Stimulated activated CD8-positive, alpha-beta memory T cell treated with anti-CD3 and anti-CD28 coated beads, Interleukin-4, amount 100 ng/mL, for 24 hours (primary cell): ENCODE measurements around the gene BPTF.
"Not testable (repeated sequence)": the region's sequence is repeated elsewhere in the genome, so short reads cannot be mapped to it uniquely, and the experiment has no call there.

Experiments
- DNase-seq: peaks from one replicate; pipeline ENCODE4 v3.0.0-alpha.2; 2020; ENCODE audit warnings: low read depth

Gene BPTF

DNA sequence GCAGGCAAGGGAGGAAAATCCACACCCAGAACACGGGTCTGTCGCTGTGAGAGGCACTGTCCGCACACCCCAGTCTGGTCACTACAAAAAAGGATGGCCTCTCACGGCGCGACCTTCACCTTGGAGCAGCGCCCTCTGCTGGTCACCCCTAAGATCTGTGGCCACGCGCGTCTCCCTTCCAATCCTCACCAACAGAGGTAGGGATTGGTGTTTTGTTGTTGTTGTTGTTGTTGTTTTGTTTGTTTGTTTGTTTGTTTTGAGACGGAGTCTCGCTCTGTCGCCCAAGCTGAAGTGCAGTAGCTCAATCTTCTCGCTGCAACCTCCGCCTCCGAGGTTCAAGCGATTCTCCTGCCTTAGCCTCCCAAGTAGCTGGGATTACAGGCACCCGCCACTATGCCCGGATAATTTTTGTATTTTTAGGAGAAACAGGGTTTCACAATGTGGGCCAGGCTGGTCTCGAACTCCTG, 185.9 kb downstream of the BPTF start:
- peak; percentile 48 for DNase-seq

DNA sequence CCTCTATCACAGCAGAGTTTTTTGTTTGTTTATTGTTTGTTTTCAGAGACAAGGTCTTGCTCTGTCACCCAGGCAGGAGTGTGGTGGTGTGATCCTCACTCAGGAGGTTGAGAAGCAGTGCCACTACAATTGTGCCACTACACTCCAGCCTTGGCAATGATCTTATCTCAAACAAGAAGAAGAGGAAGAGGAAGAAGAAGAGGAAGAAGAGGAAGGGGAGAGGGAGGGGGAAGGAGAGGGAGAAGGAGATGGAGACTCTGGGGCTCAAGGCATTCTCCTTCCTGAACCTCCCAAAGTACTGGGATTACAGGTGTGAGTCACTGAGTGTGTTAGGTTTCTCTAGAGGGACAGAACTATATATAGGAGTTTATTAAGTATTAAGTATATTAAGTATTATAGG, 188.1 kb downstream of the BPTF start:
- no peak for DNase-seq

DNA sequence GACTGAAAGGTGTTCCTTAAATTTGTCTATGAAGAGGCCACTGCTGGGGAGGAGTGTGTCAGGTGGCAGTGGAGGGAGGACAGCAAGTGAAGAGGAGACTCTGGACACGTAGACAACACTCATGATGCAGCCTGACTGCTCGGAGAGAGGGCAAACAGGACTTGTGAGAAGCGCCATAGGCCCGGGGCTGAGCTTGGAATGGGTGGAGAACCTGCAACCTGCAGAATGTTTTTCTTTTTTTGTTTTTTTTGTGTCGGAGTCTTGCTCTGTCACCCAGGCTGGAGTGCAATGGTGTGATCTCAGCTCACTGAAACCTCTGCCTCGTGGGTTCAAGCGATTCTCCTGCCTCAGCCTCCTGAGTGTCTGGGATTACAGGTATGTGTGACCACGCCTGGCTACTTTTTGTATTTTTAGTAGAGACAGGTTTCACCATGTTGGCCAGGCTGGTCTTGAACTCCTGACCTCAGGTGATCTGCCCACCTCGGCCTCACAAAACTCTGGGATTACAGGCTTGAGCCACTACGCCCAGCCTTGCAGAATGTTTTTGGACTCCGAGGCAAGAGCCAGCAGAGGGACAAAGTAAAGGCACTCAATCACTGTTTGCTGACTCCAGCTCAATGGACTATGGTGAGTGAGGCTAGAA, 189.9 kb downstream of the BPTF start:
- no peak for DNase-seq

DNA sequence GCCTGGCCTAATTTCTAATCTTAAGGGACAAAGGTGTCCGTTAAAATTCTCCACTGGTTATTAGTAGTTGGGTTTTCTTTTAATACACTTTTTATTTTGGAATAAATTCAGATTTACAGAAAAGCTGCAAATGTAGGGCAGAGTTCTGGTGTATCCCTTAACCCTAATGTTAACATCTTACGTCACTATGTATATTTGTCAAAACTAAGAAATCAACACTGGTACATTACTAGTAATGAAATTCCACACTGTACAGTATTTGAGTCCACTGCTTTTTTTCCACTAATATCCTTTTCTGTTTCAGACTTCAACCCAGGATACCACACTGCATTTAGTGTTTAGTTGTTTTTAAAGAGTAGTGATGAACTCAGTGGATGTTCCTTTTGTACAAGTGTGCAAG, 191.5 kb downstream of the BPTF start:
- no peak for DNase-seq

DNA sequence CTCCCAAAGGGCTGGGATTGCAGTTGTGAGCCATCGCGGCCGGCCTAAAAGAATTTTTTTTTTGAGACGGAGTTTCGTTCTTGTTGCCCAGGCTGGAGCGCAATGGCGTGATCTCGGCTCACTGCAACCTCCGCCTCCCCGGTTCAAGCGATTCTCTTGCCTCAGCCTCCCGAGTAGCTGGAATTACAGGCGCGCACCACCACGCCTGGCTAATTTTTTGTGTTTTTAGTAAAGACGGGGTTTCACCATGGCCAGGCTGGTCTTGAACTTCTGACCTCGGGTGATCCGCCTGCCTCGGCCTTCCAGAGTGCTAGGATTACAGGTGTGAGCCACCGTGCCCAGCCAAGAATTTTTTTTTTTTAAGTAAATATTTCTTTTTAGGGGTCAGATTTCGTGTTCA, 193.2 kb downstream of the BPTF start:
- DNase-seq, result not testable (repeated sequence)

DNA sequence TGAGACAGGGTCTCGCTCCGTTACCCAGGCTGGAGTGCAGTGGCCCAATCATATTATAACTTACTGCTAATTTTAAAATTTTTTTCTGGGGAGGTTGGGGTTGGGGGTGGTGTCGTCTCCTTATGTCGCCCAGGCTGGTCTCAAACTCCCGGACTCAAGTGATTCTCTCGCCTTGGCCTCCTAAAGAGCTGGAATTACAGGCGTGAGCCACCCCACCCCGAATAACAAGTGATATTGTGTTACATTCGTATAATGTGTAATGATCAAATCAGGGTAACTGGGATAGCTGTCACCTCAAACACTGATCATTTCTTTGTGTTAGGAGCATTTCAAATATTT, 194.0 kb downstream of the BPTF start:
- no peak for DNase-seq

DNA sequence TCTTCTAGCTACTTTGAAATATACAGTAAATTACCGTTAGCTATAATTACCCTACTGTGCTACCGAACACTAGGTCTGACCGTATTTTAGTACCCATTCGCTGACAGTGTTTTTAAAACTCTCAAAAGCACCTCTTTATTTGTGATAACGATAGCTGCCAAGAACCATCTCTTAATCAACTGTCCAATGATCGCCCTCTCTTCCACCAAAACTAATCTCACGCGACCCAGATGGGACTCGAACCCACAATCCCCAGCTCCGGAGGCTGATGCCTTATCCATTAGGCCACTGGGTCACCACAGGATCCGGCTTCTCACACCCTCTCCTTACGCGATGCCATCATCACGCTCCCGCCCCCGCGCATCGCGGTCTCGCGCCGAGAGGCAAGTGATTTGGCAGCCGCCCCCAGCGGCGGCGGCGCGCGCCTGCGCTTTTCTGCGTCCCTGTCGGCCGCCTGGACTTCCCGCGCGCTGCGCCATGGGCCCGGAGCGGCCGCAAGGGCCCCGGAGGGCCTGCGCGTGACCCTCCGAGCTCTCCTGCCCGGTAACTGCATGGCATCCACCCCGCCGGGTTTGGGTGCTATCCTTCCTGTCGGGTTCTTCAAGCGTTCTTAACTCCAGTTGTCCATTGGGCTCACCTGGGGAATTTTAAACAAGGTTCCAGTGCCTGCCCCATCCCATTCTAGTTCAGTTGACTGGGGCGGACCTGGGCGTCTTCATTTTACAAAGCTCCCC, 194.5 kb downstream of the BPTF start:
- DNase-seq, result peak; percentile 96

DNA sequence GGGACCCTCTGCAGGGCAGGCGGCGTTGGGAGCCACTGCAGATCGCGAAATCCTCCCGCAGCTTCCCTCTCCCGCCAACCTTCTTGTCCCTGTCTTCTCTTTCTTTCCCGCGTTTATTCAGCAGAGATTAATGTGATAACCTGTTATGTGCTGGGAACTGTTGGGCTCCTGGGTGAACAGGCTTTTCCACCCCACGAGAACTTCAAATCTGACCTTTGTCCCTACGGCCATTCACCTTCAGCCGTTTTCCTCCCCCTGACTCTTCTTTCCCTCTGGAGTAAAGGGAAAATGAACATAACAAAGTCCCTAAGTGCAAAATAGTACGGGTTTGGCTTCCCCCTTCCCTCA, 195.1 kb downstream of the BPTF start:
- DNase-seq, result no peak

DNA sequence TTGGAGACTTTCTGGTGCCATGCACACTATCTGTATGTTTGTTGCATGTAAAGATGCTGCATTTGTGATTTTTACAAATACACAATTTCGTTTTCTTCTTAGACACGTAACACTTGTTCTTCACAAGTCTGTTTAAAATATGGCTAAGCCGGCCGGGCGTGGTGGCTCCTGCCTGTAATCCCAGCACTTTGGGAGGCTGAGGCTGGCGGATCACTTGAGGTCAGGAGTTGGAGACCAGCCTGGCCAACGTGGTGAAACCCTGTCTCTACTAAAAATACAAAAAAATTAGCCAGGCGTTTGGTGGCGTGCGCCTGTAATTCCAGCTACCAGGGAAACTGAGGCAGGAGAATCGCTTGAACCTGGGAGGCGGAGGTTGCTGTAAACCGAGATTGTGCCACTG, 195.5 kb downstream of the BPTF start:
- DNase-seq, result not testable (repeated sequence)

DNA sequence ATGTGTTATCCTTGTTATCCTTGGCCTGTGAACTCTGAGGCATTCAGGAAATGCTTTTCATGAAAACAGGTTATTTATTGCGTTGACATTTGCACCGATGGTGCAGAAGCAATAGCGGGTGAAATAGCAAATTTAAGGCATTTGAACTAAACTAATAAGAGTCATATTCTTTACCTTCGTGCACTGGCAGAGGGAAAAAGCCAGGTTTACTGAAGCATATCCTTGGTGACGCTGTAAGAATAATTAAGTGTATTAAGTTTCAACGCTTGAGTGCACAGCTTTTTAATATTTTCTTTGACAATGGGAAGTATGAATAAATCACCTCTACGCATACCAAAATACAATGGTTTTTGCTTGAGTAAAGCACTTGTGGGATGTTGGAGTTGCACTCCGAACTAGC, 196.7 kb downstream of the BPTF start:
- no peak for DNase-seq

DNA sequence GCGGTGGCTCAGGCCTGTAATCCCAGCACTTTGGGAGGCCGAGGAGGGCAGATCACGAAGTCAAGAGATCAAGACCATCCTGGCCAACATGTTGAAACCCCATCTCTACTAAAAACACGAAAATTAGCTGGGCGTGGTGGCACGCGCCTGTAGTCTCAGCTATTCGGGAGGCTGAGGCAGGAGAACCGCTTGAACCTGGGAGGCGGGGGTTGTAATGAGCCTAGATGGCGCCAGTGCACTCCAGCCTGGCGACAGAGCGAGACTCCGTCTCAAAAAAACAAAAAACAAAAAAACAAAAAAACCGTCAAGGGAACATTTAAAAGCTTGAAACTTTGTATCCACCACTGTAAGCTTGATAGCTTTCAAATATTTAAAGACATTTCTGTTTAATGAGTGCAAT, 197.2 kb downstream of the BPTF start:
- DNase-seq, result not testable (repeated sequence)

DNA sequence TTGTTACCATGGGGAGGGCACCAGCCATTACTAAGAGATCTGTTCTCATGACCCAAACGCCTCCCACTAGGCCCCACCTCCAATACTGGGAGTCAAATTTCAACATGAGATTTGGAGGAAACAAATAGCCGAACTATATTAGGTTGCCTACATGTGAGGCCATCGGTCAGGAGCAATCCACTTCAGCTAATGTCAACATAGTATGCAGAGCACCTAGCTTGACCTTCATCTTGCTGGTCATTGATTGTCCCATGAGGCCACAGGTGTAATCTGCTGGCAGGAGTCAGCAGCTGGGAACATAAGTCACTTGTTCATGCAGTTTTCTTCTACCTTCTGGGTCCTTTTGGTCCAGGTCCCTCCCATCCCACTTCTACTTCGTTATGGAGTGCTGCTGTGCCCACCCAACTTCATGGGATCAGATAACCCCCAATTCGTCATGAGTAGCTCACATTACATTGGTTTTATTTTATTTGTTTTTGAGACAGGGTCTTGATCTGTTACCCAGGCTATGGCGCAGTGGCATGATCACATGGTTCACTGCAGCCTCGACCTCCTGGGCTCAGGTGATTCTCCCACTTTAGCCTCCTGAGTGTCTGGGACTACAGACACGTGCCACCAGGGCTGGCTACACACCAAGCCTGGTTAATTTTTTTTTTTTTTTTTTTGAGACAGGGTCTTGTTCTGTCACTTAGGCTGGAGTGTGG, 204.4 kb downstream of the BPTF start:
- DNase-seq, result no peak
